Suprapubic skin (tissue), 3 donors: Measurements from ENCODE around the gene RAB23.

Source experiments
- EP300 ChIP-seq: sonication (generic); formaldehyde crosslinking; IDR thresholded peaks from one replicate; pipeline ENCODE4 v1.6.1; 2017; ENCODE audit warnings: antibody characterized with exemption
- TF ChIP-seq, protein P1 (sequence below), 2 donors: fragments of 200-600 bp in 1 of 2; fragments of 450-650 bp in 1 of 2; sonication (generic) in 1 of 2; IDR thresholded peaks; one replicate each; pipeline ENCODE4 v1.5.1; 2016 to 2019; ENCODE audit warnings: antibody characterized with exemption in 2 of 2, mild to moderate bottlenecking in 1 of 2, moderate library complexity in 1 of 2

DNA sequence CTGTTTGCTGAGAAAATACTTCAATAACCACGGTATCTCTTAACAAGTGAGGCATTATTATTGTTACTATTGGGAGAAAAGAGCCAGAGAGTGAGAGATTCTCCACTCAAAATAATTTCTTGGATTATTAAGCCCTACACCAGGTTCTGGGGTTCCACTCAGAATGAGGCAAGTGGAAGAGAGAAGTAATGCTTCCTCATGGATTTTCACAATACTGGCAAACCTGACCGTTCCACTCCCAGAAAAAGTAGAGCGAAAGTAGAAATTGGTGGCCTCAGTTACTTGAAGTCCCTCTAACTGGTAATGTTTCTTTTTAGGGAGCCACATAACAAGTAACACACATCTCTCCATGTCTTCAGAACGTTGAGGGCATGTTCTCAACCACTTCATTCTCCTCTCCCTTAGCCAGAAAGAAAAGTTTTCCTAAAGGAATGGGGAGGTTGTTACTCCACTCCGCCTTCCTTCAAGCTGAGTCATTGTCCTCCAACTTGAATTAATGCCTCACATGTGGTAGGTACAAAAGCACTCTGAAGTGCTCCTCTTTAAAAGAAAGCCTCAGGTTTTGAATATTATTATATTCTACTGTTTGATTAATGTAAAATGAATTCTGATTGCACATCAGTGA, 48.1 kb downstream of the RAB23 start:
- no peak for TF ChIP-seq EP300
- TF ChIP-seq, protein P1, sequence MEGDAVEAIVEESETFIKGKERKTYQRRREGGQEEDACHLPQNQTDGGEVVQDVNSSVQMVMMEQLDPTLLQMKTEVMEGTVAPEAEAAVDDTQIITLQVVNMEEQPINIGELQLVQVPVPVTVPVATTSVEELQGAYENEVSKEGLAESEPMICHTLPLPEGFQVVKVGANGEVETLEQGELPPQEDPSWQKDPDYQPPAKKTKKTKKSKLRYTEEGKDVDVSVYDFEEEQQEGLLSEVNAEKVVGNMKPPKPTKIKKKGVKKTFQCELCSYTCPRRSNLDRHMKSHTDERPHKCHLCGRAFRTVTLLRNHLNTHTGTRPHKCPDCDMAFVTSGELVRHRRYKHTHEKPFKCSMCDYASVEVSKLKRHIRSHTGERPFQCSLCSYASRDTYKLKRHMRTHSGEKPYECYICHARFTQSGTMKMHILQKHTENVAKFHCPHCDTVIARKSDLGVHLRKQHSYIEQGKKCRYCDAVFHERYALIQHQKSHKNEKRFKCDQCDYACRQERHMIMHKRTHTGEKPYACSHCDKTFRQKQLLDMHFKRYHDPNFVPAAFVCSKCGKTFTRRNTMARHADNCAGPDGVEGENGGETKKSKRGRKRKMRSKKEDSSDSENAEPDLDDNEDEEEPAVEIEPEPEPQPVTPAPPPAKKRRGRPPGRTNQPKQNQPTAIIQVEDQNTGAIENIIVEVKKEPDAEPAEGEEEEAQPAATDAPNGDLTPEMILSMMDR (IDR thresholded peaks at IDR 0.05) = no peak
